Measurements from ENCODE around the gene ZNF385B.

Gene ZNF385B

DNA sequence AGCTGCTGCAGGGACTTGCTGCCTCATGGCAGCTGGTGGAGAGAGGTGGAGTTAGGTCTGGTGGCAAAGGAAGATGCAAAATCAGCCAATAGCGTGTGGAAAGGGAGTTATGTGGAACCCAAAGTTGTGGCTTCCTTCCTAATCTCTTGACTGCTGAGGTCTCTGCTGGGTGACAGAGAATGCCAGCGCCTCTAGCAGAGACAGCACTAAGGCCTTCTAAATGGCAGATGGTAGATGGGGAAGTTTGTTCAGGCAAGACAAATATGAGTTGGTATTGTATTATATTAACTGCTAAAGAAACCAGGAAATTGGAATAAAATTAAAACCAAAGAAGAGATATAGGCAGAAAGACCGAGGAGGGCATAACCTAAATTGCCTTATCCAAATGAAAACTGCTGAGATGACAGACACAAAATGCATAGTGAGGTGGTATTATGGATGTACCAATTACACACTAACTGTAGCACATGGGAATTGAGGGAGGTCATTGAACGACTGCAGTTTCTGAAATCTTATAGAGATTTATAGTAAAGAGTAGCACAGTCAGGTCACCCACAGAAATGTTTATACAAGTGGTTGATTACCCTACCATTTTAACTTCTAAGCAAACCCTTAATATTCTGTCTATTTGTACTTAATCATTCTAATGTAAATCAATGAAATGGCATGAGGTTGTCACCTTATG is 350.2 kb downstream of the ZNF385B start:
- ATAC-seq (ENCODE audit: low read depth), result no peak
- no peak for TF ChIP-seq CTCF (IDR thresholded peaks at IDR 0.05; ENCODE audit: poor library complexity, severe bottlenecking)
- no peaks in the 10 kb centered on the region for H3K9me3 ChIP-seq (ENCODE audit: severe bottlenecking)
- H3K27me3 ChIP-seq (ENCODE audit: insufficient read depth, poor library complexity, severe bottlenecking), result no peaks in the 10 kb centered on the region
- H3K27ac ChIP-seq (ENCODE audit: poor library complexity, severe bottlenecking), result no peak overlapping the region
- no peak for DNase-seq (ENCODE audit: low spot score)
- no peaks in the 10 kb centered on the region for H3K36me3 ChIP-seq (ENCODE audit: low read depth)
- H3K4me3 ChIP-seq (ENCODE audit: severe bottlenecking), result no peak overlapping the region
- H3K4me1 ChIP-seq (ENCODE audit: insufficient read depth, poor library complexity, severe bottlenecking), result no peaks in the 10 kb centered on the region

DNA sequence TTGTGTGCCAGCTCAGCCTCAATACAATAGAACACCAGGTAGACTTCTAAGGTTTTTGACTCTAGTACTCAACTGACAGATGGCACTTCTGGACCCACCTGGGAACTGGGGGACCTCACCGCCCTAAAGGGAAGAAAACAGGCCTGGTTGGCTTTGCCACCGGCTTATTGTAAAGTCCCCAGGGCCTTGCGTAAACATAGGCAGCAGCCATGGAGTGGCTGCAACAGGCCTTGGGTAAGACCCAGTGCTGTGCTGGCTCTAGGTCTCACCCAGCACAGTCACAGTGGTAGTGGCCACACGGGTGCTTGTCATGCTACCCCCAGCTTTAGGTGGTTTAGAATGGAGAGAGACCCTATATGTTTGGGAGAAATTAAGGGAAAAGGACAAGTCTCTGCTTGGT is 366.1 kb downstream of the ZNF385B start:
- H3K36me3 ChIP-seq (ENCODE audit: low read depth), result no peaks in the 10 kb centered on the region
- H3K27ac ChIP-seq (ENCODE audit: poor library complexity, severe bottlenecking), result no peak overlapping the region
- DNase-seq (ENCODE audit: low spot score), result no peak
- H3K27me3 ChIP-seq (ENCODE audit: insufficient read depth, poor library complexity, severe bottlenecking), result no peaks in the 10 kb centered on the region
- no peaks in the 10 kb centered on the region for H3K9me3 ChIP-seq (ENCODE audit: severe bottlenecking)
- ATAC-seq (ENCODE audit: low read depth), result no peak
- H3K4me1 ChIP-seq (ENCODE audit: insufficient read depth, poor library complexity, severe bottlenecking), result no peaks in the 10 kb centered on the region
- no peak for TF ChIP-seq CTCF (IDR thresholded peaks at IDR 0.05; ENCODE audit: poor library complexity, severe bottlenecking)
- H3K4me3 ChIP-seq (ENCODE audit: severe bottlenecking), result no peak overlapping the region

DNA sequence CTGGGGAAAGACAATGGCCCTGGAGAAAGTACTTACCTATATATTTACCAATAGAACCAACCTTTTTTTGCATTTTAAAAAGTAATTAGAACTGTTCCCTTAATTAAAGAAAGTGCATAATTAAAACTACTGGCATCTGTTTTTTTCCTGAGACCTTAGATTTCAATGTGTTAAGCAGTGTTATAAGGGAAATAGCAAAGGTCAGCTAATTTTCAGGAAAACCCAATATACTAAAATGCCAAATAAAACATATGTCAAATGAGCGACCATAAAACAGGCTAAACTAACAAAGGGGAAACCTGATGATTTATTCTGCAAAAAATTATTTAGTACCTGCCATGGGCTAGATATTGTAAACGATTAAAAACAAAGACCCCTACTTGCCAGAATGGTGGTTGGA is 372.8 kb downstream of the ZNF385B start:
- no peaks in the 10 kb centered on the region for H3K9me3 ChIP-seq (ENCODE audit: severe bottlenecking)
- ATAC-seq (ENCODE audit: low read depth) (no peak), DNase-seq (ENCODE audit: low spot score) (no peak)
- no peaks in the 10 kb centered on the region for H3K36me3 ChIP-seq (ENCODE audit: low read depth)
- TF ChIP-seq CTCF (IDR thresholded peaks at IDR 0.05; ENCODE audit: poor library complexity, severe bottlenecking), result no peak
- H3K27me3 ChIP-seq (ENCODE audit: insufficient read depth, poor library complexity, severe bottlenecking), result no peaks in the 10 kb centered on the region
- no peak overlapping the region for H3K27ac ChIP-seq (ENCODE audit: poor library complexity, severe bottlenecking)
- no peaks in the 10 kb centered on the region for H3K4me1 ChIP-seq (ENCODE audit: insufficient read depth, poor library complexity, severe bottlenecking)
- H3K4me3 ChIP-seq (ENCODE audit: severe bottlenecking), result no peak overlapping the region

GRCh38 chr2:179487010-179487731 is 374.2 kb downstream of the ZNF385B start:
- Histone ChIP-seq H3K4me3 (ENCODE audit: severe bottlenecking) (no peak overlapping the region), H3K9me3 (ENCODE audit: severe bottlenecking) (no peaks in the 10 kb centered on the region), H3K36me3 (ENCODE audit: low read depth) (no peaks in the 10 kb centered on the region), H3K4me1 (ENCODE audit: insufficient read depth, poor library complexity, severe bottlenecking) (no peaks in the 10 kb centered on the region), H3K27me3 (ENCODE audit: insufficient read depth, poor library complexity, severe bottlenecking) (no peaks in the 10 kb centered on the region), H3K27ac (ENCODE audit: poor library complexity, severe bottlenecking) (no peak overlapping the region)
- TF ChIP-seq CTCF (IDR thresholded peaks at IDR 0.05; ENCODE audit: poor library complexity, severe bottlenecking), result no peak
- no peak for ATAC-seq (ENCODE audit: low read depth)
- no peak for DNase-seq (ENCODE audit: low spot score)

DNA sequence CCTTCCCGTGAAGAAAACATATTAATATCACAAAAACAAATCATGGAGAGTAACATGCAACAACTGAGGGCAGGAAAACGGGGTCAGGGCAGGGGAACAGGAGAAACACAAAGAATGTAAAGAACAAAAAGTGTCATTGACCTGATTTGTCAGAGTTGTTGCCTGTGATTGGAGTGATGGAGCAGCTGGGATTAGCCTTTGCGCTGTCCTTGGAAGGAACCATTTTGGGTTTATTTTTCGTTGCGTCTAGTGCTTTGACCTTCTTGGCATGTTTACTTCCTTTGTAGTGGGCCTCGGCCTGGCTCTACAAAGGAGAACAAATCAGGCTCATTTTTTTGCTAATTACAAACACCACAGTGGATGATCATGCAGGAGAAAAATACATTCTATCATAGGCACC is 378.3 kb downstream of the ZNF385B start:
- DNase-seq (ENCODE audit: low spot score), result no peak
- H3K36me3 ChIP-seq (ENCODE audit: low read depth), result no peaks in the 10 kb centered on the region
- TF ChIP-seq CTCF (IDR thresholded peaks at IDR 0.05; ENCODE audit: poor library complexity, severe bottlenecking), result no peak
- ATAC-seq (ENCODE audit: low read depth), result no peak
- H3K27me3 ChIP-seq (ENCODE audit: insufficient read depth, poor library complexity, severe bottlenecking), result no peaks in the 10 kb centered on the region
- no peaks in the 10 kb centered on the region for H3K9me3 ChIP-seq (ENCODE audit: severe bottlenecking)
- no peaks in the 10 kb centered on the region for H3K4me1 ChIP-seq (ENCODE audit: insufficient read depth, poor library complexity, severe bottlenecking)
- no peak overlapping the region for H3K27ac ChIP-seq (ENCODE audit: poor library complexity, severe bottlenecking)
- H3K4me3 ChIP-seq (ENCODE audit: severe bottlenecking), result no peak overlapping the region
